H1 (cell line): ENCODE results near the gene MPV17L. TPM values are rescaled to one million over a fixed set of nuclear protein-coding genes. Genes with fewer than 3 reads are reported as not detected.

Experiments used
- CTCF ChIA-PET: fragments of 300-600 bp; sonication (Branson Sonifier 250); formaldehyde crosslinking; loops from one replicate; lab custom pipeline; 2021; ENCODE audit not compliant: partially characterized antibody; lab: Charles Lee
- POLR2A ChIA-PET: fragments of 300-600 bp; sonication (Branson Sonifier 250); formaldehyde crosslinking; loops from one replicate; lab custom pipeline; 2021; ENCODE audit warnings: inconsistent platforms; ENCODE audit not compliant: partially characterized antibody; lab: Charles Lee
- DNase-seq, 2 experiments: peaks; one replicate each; pipeline versions ENCODE4 v3.0.0 to v3.0.0-alpha.2; 2010 to 2022; ENCODE audit warnings: low spot score in 2 of 2, low read depth in 1 of 2, mixed read lengths in 1 of 2
- FAIRE-seq: peaks from 2 replicates; lab custom pipeline; 2011; peaks lifted over from hg19 to GRCh38; lab: Jason Lieb, UNC
- H2AFZ ChIP-seq: 2 replicates; pipeline ENCODE4 v1.8.1; 2012; ENCODE audit warnings: low read length, inconsistent platforms
- H2AK5ac ChIP-seq: 2 replicates; pipeline ENCODE4 v1.6.1; 2013; ENCODE audit warnings: low read depth, low read length
- H2BK120ac ChIP-seq: replicated peaks from 2 replicates; pipeline ENCODE3; 2013; ENCODE audit warnings: low read depth, low read length, inconsistent platforms
- H2BK12ac ChIP-seq: 2 replicates; pipeline ENCODE4 v1.6.1; 2013; ENCODE audit warnings: low read depth, low read length
- H2BK15ac ChIP-seq: 2 replicates; pipeline ENCODE4 v1.6.1; 2013; ENCODE audit warnings: low read length
- H2BK20ac ChIP-seq: 2 replicates; pipeline ENCODE4 v1.6.1; 2013; ENCODE audit warnings: low read length
- H2BK5ac ChIP-seq: 2 replicates; pipeline ENCODE4 v1.6.1; 2013; ENCODE audit warnings: low read depth, low read length
- H3K14ac ChIP-seq: 2 replicates; pipeline ENCODE4 v1.6.1; 2013; ENCODE audit warnings: inconsistent platforms; ENCODE audit not compliant: insufficient read length
- H3K18ac ChIP-seq: 2 replicates; pipeline ENCODE4 v1.6.1; 2013; ENCODE audit warnings: low read length; ENCODE audit errors: extremely low read depth
- H3K23ac ChIP-seq: 2 replicates; pipeline ENCODE4 v1.6.1; 2013; ENCODE audit warnings: inconsistent platforms; ENCODE audit not compliant: insufficient read length
- H3K23me2 ChIP-seq: 2 replicates; pipeline ENCODE4 v1.6.1; 2013; ENCODE audit warnings: low read depth, low read length
- H3K27ac ChIP-seq: 2 replicates; pipeline ENCODE4 v1.6.1; 2011; ENCODE audit warnings: low read depth, low read length, inconsistent platforms
- H3K27me3 ChIP-seq, 4 experiments: replicated peaks in 1 of 4; 1 replicate in 1 of 4; 2 replicates in 3 of 4; pipeline versions ENCODE4 v1.6.1 to v1.8.1; 2011 to 2013; ENCODE audit warnings: low read length in 3 of 4, mild to moderate bottlenecking in 3 of 4, inconsistent platforms in 2 of 4, mixed read lengths in 2 of 4, moderate library complexity in 1 of 4; ENCODE audit not compliant: control insufficient read depth in 3 of 4, insufficient read depth in 3 of 4; ENCODE audit errors: extremely low read depth in 1 of 4
- H3K36me3 ChIP-seq, 4 experiments: 2 replicates each; pipeline versions ENCODE4 v1.6.1 to v1.8.1; 2011 to 2013; ENCODE audit warnings: mild to moderate bottlenecking in 4 of 4, low read length in 3 of 4, moderate library complexity in 2 of 4, control low read depth in 1 of 4, inconsistent platforms in 1 of 4; ENCODE audit not compliant: insufficient read depth in 4 of 4, control insufficient read depth in 2 of 4
- H3K4ac ChIP-seq: replicated peaks from 2 replicates; pipeline ENCODE3; 2013; ENCODE audit warnings: low read length, low read depth, mixed read lengths, inconsistent platforms; ENCODE audit not compliant: insufficient read length
- H3K4me1 ChIP-seq, 4 experiments: replicated peaks in 1 of 4; 1 replicate in 1 of 4; 2 replicates in 3 of 4; pipeline versions ENCODE4 v1.6.1 to v1.8.1; 2011 to 2013; ENCODE audit warnings: low read length in 3 of 4, inconsistent platforms in 2 of 4, mixed read lengths in 1 of 4; ENCODE audit not compliant: insufficient read depth in 4 of 4, control insufficient read depth in 3 of 4
- H3K4me2 ChIP-seq, 2 experiments: 2 replicates each; pipeline versions ENCODE4 v1.6.1 to v1.8.1; 2011 to 2013; ENCODE audit warnings: low read depth in 2 of 2, low read length in 2 of 2, control low read depth in 1 of 2, inconsistent platforms in 1 of 2, mild to moderate bottlenecking in 1 of 2; ENCODE audit not compliant: insufficient read depth in 1 of 2
- H3K4me3 ChIP-seq, 4 experiments: fragments of 200-600, 300-600 bp in 1 of 4; sonication (generic), shearing (Covaris generic), sonication (Bioruptor Twin) in 1 of 4; 2 replicates each; pipeline versions ENCODE4 v1.5.1 to v1.8.1; 2011 to 2016; ENCODE audit warnings: low read length in 4 of 4, low read depth in 3 of 4, control low read depth in 2 of 4, inconsistent platforms in 2 of 4, mild to moderate bottlenecking in 2 of 4, mixed read lengths in 1 of 4, moderate library complexity in 1 of 4; ENCODE audit not compliant: insufficient read depth in 2 of 4; ENCODE audit errors: extremely low read depth in 1 of 4
- H3K56ac ChIP-seq: replicated peaks from 2 replicates; pipeline ENCODE3; 2013; ENCODE audit warnings: low read depth, mild to moderate bottlenecking, mixed read lengths, low read length, inconsistent platforms; ENCODE audit not compliant: insufficient read length
- H3K79me1 ChIP-seq: 2 replicates; pipeline ENCODE4 v1.6.1; 2013; ENCODE audit warnings: low read depth, low read length, control low read depth
- H3K79me2 ChIP-seq, 2 experiments: 2 replicates each; pipeline versions ENCODE4 v1.6.1 to v1.8.1; 2012 to 2013; ENCODE audit warnings: low read length in 2 of 2, mild to moderate bottlenecking in 2 of 2, inconsistent platforms in 1 of 2; ENCODE audit not compliant: insufficient read depth in 2 of 2, control insufficient read depth in 1 of 2
- H3K9ac ChIP-seq, 4 experiments: replicated peaks in 1 of 4; 1 replicate in 1 of 4; 2 replicates in 3 of 4; pipeline versions ENCODE4 v1.6.1 to v1.8.1; 2011 to 2013; ENCODE audit warnings: low read depth in 3 of 4, low read length in 3 of 4, control low read depth in 2 of 4, mild to moderate bottlenecking in 2 of 4, moderate library complexity in 2 of 4, inconsistent platforms in 1 of 4; ENCODE audit errors: extremely low read depth in 1 of 4
- H3K9me3 ChIP-seq, 2 experiments: 2 replicates each; pipeline versions ENCODE4 v1.6.1 to v1.8.1; 2012 to 2013; ENCODE audit warnings: mild to moderate bottlenecking in 2 of 2, moderate library complexity in 2 of 2, control low read depth in 1 of 2, inconsistent platforms in 1 of 2, low read depth in 1 of 2, low read length in 1 of 2, mixed read lengths in 1 of 2; ENCODE audit not compliant: insufficient read depth in 2 of 2
- H4K20me1 ChIP-seq, 2 experiments: replicated peaks in 1 of 2; 2 replicates each; pipeline versions ENCODE3 to v1.8.1; 2011 to 2013; ENCODE audit warnings: inconsistent platforms in 2 of 2, low read length in 2 of 2, mild to moderate bottlenecking in 1 of 2; ENCODE audit not compliant: insufficient read depth in 2 of 2, control insufficient read depth in 1 of 2
- H4K5ac ChIP-seq: 2 replicates; pipeline ENCODE4 v1.6.1; 2013; ENCODE audit warnings: low read length, low read depth, mixed read lengths, inconsistent platforms; ENCODE audit not compliant: insufficient read length
- H4K8ac ChIP-seq: 2 replicates; pipeline ENCODE4 v1.8.0; 2013; ENCODE audit warnings: mild to moderate bottlenecking, moderate library complexity, low read length, inconsistent platforms; ENCODE audit not compliant: insufficient read depth; ENCODE audit errors: extremely low read depth
- H4K91ac ChIP-seq: replicated peaks from 2 replicates; pipeline ENCODE3; 2013; ENCODE audit warnings: low read length, mixed read lengths, inconsistent platforms; ENCODE audit not compliant: insufficient read length
- CBX5 ChIP-seq: fragments of 300-800, 300-1000 bp; sonication (generic); IDR thresholded peaks from 2 replicates; pipeline ENCODE4 v1.7.1; 2016; ENCODE audit warnings: antibody characterized with exemption, low read length, low read depth
- CTBP2 ChIP-seq: IDR thresholded peaks from 2 replicates; pipeline ENCODE4 v1.7.0; 2011; ENCODE audit warnings: borderline replicate concordance, mild to moderate bottlenecking, moderate library complexity, mixed read lengths, low read length; ENCODE audit not compliant: insufficient read depth, insufficient read length
- RFX5 ChIP-seq: IDR thresholded peaks from 2 replicates; pipeline ENCODE4 v1.6.1; 2011; ENCODE audit warnings: low read depth, low read length, improper control_type of control experiment, borderline replicate concordance
- SIN3A ChIP-seq, 2 experiments: IDR thresholded peaks in 1 of 2; conservative IDR thresholded peaks in 1 of 2; 2 replicates each; pipeline ENCODE4 v1.6.1; 2011 to 2012; ENCODE audit warnings: low read length in 2 of 2, improper control_type of control experiment in 1 of 2, low read depth in 1 of 2, mild to moderate bottlenecking in 1 of 2
- SP1 ChIP-seq: IDR thresholded peaks from 2 replicates; pipeline ENCODE4 v1.6.1; 2011; ENCODE audit warnings: low read depth, low read length
- TAF7 ChIP-seq: optimal IDR thresholded peaks from 2 replicates; pipeline ENCODE3; 2011; ENCODE audit warnings: low read depth, mild to moderate bottlenecking, inconsistent platforms, low read length, moderate library complexity, borderline replicate concordance
- TBP ChIP-seq: IDR thresholded peaks from 2 replicates; pipeline ENCODE4 v1.6.1; 2011; ENCODE audit warnings: low read depth, low read length, improper control_type of control experiment
- TCF12 ChIP-seq: IDR thresholded peaks from 2 replicates; pipeline ENCODE4 v1.6.1; 2011; ENCODE audit warnings: low read depth, mild to moderate bottlenecking, low read length
- WGBS, 2 experiments: shearing (Covaris generic) in 1 of 2; methylation state at CpG; one replicate each; pipeline versions ENCODE4 v1.1.6 to v1.1.7; 2013 to 2015; ENCODE audit warnings: low lambda C conversion rate in 2 of 2, mixed read lengths in 2 of 2, inconsistent platforms in 1 of 2, low coverage in 1 of 2, missing lambda C conversion rate in 1 of 2; ENCODE audit not compliant: insufficient replicate concordance in 2 of 2, insufficient coverage in 1 of 2, insufficient read length in 1 of 2; ENCODE audit errors: extremely low coverage in 1 of 2, missing lambda C conversion rate in 1 of 2; 5-methylcytosine and 5-hydroxymethylcytosine counted together
- polyA plus RNA-seq, 7 experiments: library from polyadenylated mRNA; depleted of rRNA in 3 of 7; stranded (reverse) in 5 of 7; unstranded in 2 of 7; fragments of >200 nt in 5 of 7; fragments of 200-250 nt in 2 of 7; gene quantifications; 1 replicate in 5 of 7; 2 replicates in 1 of 7; 4 replicates in 1 of 7; pipeline versions ENCODE4 v1.2.1 to v1.2.3, GENCODE V29; 2011 to 2013; ENCODE audit warnings: missing spikeins in 2 of 7, mixed read lengths in 2 of 7
- total RNA-seq: library from RNA; stranded (reverse); fragmentation: NEBNext Ultra II Directional; extraction: Animal tissue kit (Norgen Biotek cat#: 25700); gene quantifications from 2 replicates; pipeline ENCODE4 v1.2.1, GENCODE V29; 2021

MPV17L gene
- total and polyA plus RNA-seq, 2 of the 8 experiments (the other 6 are each of a cell fraction or from before 2014, with no cell fraction given): 6.7 to 8.2 TPM

DNA sequence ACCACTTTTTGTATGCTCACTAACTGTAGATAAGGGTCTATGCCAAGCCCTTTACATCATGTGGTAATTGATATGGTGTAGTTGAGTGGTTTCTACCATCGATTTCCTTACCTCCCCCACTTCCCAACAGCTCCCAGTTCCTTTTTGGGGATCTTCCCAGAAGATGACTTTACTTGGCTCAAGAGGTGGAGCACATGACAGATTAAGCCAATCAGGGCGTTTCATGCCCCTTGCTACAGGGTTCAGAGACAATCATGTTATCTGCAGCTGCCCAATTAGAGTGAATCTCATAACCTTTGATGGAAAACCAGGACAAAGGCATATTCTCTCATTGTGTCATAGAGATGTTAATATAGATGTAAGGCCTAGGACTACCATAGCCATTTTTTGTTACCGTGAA lies 22.7 kb downstream of the MPV17L start:
- Histone ChIP-seq H3K79me1 (no peaks in the 10 kb centered on the region), H2BK5ac (no peak overlapping the region), H3K4me3 (no peak overlapping the region), H4K8ac (no peak overlapping the region), H2BK15ac (no peak overlapping the region), H3K4me1 (no peaks in the 10 kb centered on the region), H2BK12ac (no peak overlapping the region), H3K36me3 (no peaks in the 10 kb centered on the region), H3K18ac (no peak overlapping the region), H3K56ac (no peak overlapping the region), H3K79me2 (no peaks in the 10 kb centered on the region), H3K14ac (no peak overlapping the region), H3K27me3 (no peaks in the 10 kb centered on the region), H4K91ac (no peak overlapping the region), H3K23ac (no peak overlapping the region), H3K9me3 (no peaks in the 10 kb centered on the region), H2BK120ac (no peak overlapping the region), H2AFZ (no peak overlapping the region), H3K27ac (no peak overlapping the region), H2AK5ac (no peak overlapping the region), H4K5ac (no peak overlapping the region), H3K4me2 (no peak overlapping the region), H3K23me2 (no peaks in the 10 kb centered on the region), H3K9ac (no peak overlapping the region), H4K20me1 (no peaks in the 10 kb centered on the region), H3K4ac (no peak overlapping the region), H2BK20ac (no peak overlapping the region)
- FAIRE-seq (no peak), DNase-seq (no peak)
- whole genome bisulfite sequencing, 2 experiments: 84% methylated on average over 3 of the region's 3 CpGs; no CpG with 5 or more reads in 1 of the 2 experiments
- ChIA-PET POLR2A (no interaction called here), CTCF (interaction anchor here (1.5 kb wide), 1 partner anchor 9 kb away, joined by 4 read pairs; no protein-coding TSS in a partner anchor)
- no peak for TF ChIP-seq RFX5
- TF ChIP-seq CTBP2: no peak
- no peak for TF ChIP-seq SP1
- TF ChIP-seq TBP: no peak
- TF ChIP-seq CBX5: no peak
- no peak for TF ChIP-seq TCF12
- TF ChIP-seq SIN3A (conservative IDR thresholded peaks at IDR 0.05 in 1 of 2, IDR thresholded peaks at IDR 0.05 in 1 of 2; ENCODE audit: low read depth in 1 of 2, low read length in 2 of 2): no peak
- no peak for TF ChIP-seq TAF7
